ENCODE measurements around the gene SLC25A18. TPM values are rescaled to one million over a fixed set of nuclear protein-coding genes. Genes with fewer than 3 reads are reported as not detected.

The SLC25A18 gene
- total and polyA plus RNA-seq, 10 of the 15 experiments (the other 5 are each of a cell fraction or from before 2014, with no cell fraction given), result 0.03 to 0.09 TPM; not detected in 8

DNA sequence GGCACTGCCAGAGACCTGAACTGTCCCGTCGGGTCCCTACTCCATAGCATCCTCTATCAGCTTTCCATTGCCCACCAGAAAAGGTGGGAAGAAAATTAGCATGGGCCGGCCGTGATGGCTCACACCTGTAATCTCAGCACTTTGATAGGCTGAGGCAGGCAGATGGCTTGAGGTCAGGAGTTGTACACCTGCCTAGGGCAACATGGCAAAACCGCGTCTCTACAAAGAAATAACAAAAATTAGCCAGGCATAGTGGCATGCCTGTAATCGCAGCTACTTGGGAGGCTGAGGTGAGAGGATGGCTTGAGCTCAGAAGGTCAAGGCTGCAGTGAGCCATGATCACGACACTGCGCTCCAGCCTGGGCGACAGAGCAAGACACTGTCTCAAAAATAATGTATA is 3.5 kb downstream of the SLC25A18 start:
- no peaks in the 10 kb centered on the region for H3K4me1 ChIP-seq (ENCODE audit: control insufficient read depth, insufficient read depth, low read length)
- ATAC-seq (no peak), FAIRE-seq (no peak), DNase-seq (ENCODE audit: low read depth, low spot score) (no peak)
- H3K4me2 ChIP-seq (ENCODE audit: control insufficient read depth, insufficient read depth), result no peak overlapping the region
- SMC1A ChIA-PET (ENCODE audit: uncharacterized antibody, unreplicated experiment), result no interaction called here
- POLR2A ChIA-PET, result no interaction called here
- intact Hi-C loops (cut with micrococcal nuclease; ENCODE audit: unreplicated experiment) (no loop called here), in situ Hi-C loops (cut with MboI) (no loop called here)
- WGBS (ENCODE audit: insufficient coverage, insufficient replicate concordance, low lambda C conversion rate, missing lambda C conversion rate), result 76% methylated on average over 10 of the region's 10 CpGs
- H3K9ac ChIP-seq (ENCODE audit: control insufficient read depth, insufficient read depth, low read length), result no peak overlapping the region
- CTCF ChIA-PET, result interaction anchor here (0.8 kb wide), 1 partner anchor 8 kb away, joined by 3 read pairs; no protein-coding TSS in a partner anchor
- no TSS peak for BruUV-seq (replicated peaks)
- no peaks in the 10 kb centered on the region for H3K27me3 ChIP-seq (replicated peaks in 1 of 2; ENCODE audit: control insufficient read depth in 2 of 2, insufficient read depth in 2 of 2, low read length in 1 of 2)
- no peak overlapping the region for H3K27ac ChIP-seq (ENCODE audit: control insufficient read depth, insufficient read depth)
- TF ChIP-seq, protein P1, sequence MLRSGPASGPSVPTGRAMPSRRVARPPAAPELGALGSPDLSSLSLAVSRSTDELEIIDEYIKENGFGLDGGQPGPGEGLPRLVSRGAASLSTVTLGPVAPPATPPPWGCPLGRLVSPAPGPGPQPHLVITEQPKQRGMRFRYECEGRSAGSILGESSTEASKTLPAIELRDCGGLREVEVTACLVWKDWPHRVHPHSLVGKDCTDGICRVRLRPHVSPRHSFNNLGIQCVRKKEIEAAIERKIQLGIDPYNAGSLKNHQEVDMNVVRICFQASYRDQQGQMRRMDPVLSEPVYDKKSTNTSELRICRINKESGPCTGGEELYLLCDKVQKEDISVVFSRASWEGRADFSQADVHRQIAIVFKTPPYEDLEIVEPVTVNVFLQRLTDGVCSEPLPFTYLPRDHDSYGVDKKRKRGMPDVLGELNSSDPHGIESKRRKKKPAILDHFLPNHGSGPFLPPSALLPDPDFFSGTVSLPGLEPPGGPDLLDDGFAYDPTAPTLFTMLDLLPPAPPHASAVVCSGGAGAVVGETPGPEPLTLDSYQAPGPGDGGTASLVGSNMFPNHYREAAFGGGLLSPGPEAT (IDR thresholded peaks at IDR 0.05; ENCODE audit: low read depth), result no peak
- TF ChIP-seq NFYB (IDR thresholded peaks at IDR 0.05; ENCODE audit: insufficient read depth, low read depth, low read length) (no peak), SRF (IDR thresholded peaks at IDR 0.05; ENCODE audit: low read depth in 2 of 2, low read length in 2 of 2) (no peak), TARDBP (IDR thresholded peaks at IDR 0.05; ENCODE audit: borderline replicate concordance) (no peak), ZNF274 (IDR thresholded peaks at IDR 0.05; ENCODE audit: insufficient read depth, insufficient read length) (no peak), FOXK2 (IDR thresholded peaks at IDR 0.05) (no peak), RUNX3 (IDR thresholded peaks at IDR 0.05; ENCODE audit: low read length) (no peak), KAT2A (conservative IDR thresholded peaks at IDR 0.05; ENCODE audit: control insufficient read depth, low read depth, low read length) (no peak), NR2C1 (IDR thresholded peaks at IDR 0.05) (no peak), IRF4 (IDR thresholded peaks at IDR 0.05; ENCODE audit: low read depth, low read length) (no peak)
- TF ChIP-seq, protein P2, sequence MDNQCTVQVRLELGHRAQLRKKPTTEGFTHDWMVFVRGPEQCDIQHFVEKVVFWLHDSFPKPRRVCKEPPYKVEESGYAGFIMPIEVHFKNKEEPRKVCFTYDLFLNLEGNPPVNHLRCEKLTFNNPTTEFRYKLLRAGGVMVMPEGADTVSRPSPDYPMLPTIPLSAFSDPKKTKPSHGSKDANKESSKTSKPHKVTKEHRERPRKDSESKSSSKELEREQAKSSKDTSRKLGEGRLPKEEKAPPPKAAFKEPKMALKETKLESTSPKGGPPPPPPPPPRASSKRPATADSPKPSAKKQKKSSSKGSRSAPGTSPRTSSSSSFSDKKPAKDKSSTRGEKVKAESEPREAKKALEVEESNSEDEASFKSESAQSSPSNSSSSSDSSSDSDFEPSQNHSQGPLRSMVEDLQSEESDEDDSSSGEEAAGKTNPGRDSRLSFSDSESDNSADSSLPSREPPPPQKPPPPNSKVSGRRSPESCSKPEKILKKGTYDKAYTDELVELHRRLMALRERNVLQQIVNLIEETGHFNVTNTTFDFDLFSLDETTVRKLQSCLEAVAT (IDR thresholded peaks at IDR 0.05), result no peak
- TF ChIP-seq, protein P3, sequence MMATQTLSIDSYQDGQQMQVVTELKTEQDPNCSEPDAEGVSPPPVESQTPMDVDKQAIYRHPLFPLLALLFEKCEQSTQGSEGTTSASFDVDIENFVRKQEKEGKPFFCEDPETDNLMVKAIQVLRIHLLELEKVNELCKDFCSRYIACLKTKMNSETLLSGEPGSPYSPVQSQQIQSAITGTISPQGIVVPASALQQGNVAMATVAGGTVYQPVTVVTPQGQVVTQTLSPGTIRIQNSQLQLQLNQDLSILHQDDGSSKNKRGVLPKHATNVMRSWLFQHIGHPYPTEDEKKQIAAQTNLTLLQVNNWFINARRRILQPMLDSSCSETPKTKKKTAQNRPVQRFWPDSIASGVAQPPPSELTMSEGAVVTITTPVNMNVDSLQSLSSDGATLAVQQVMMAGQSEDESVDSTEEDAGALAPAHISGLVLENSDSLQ (IDR thresholded peaks at IDR 0.05), result no peak
- TF ChIP-seq, protein P4, sequence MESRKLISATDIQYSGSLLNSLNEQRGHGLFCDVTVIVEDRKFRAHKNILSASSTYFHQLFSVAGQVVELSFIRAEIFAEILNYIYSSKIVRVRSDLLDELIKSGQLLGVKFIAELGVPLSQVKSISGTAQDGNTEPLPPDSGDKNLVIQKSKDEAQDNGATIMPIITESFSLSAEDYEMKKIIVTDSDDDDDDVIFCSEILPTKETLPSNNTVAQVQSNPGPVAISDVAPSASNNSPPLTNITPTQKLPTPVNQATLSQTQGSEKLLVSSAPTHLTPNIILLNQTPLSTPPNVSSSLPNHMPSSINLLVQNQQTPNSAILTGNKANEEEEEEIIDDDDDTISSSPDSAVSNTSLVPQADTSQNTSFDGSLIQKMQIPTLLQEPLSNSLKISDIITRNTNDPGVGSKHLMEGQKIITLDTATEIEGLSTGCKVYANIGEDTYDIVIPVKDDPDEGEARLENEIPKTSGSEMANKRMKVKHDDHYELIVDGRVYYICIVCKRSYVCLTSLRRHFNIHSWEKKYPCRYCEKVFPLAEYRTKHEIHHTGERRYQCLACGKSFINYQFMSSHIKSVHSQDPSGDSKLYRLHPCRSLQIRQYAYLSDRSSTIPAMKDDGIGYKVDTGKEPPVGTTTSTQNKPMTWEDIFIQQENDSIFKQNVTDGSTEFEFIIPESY (IDR thresholded peaks at IDR 0.05), result no peak
- TF ChIP-seq, protein P5, sequence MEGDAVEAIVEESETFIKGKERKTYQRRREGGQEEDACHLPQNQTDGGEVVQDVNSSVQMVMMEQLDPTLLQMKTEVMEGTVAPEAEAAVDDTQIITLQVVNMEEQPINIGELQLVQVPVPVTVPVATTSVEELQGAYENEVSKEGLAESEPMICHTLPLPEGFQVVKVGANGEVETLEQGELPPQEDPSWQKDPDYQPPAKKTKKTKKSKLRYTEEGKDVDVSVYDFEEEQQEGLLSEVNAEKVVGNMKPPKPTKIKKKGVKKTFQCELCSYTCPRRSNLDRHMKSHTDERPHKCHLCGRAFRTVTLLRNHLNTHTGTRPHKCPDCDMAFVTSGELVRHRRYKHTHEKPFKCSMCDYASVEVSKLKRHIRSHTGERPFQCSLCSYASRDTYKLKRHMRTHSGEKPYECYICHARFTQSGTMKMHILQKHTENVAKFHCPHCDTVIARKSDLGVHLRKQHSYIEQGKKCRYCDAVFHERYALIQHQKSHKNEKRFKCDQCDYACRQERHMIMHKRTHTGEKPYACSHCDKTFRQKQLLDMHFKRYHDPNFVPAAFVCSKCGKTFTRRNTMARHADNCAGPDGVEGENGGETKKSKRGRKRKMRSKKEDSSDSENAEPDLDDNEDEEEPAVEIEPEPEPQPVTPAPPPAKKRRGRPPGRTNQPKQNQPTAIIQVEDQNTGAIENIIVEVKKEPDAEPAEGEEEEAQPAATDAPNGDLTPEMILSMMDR (IDR thresholded peaks at IDR 0.05 in 2 of 3, conservative IDR thresholded peaks at IDR 0.05 in 1 of 3; ENCODE audit: control insufficient read depth in 2 of 3, extremely low read depth in 1 of 3, insufficient read depth in 1 of 3, low read depth in 3 of 3, low read length in 3 of 3), result no peak
- no peaks in the 10 kb centered on the region for H3K9me3 ChIP-seq (replicated peaks; ENCODE audit: control insufficient read depth, insufficient read depth, low read length)
- RAD21 ChIA-PET (ENCODE audit: unreplicated experiment), result no interaction called here
- no peaks in the 10 kb centered on the region for H3K36me3 ChIP-seq (ENCODE audit: control insufficient read depth in 2 of 2, insufficient read depth in 2 of 2, low read length in 1 of 2)
- H3K79me2 ChIP-seq (ENCODE audit: control insufficient read depth, insufficient read depth, low read length), result no peaks in the 10 kb centered on the region
- H3K4me3 ChIP-seq, result no peak overlapping the region
- no peak overlapping the region for H2AFZ ChIP-seq (ENCODE audit: control insufficient read depth, low read depth, low read length)
- no peaks in the 10 kb centered on the region for H4K20me1 ChIP-seq (ENCODE audit: control insufficient read depth, insufficient read depth)
